K562 (cell line): ENCODE results near the gene FAM168B. TPM values are rescaled to one million over a fixed set of nuclear protein-coding genes. Genes with fewer than 3 reads are reported as not detected.
A peak's percentile ranks its signal among the peaks of the same experiment; 100 is the strongest.

Experiments
- ATAC-seq: fragments of 200-7000 bp; cut with Tn5 transposase; 3 replicates; pipeline ENCODE4 v1.9.1; 2020; ENCODE audit warnings: moderate library complexity
- BruUV-seq: library from RNA; stranded (reverse); fragments of 400-500 nt; replicated peaks from 2 replicates; lab custom pipeline; 2021; lab: Mats Ljungman, UMichigan
- CTCF ChIA-PET: fragments of 300-600 bp; formaldehyde crosslinking; extraction: SDS; loops from one replicate; lab custom pipeline; 2021; ENCODE audit warnings: low intra/inter-chr PET ratio; lab: Yijun Ruan, JAX
- POLR2A ChIA-PET: fragments of 300-600, 350-650 bp; sonication (Branson Sonifier 250); formaldehyde crosslinking; extraction: SDS; loops from one replicate; lab custom pipeline; 2021; ENCODE audit warnings: antibody characterized with exemption, inconsistent platforms; lab: Yijun Ruan, JAX
- DNase-seq, 4 experiments: peaks; one replicate each; pipeline versions ENCODE4 v3.0.0 to v3.0.0-alpha.2; 2011 to 2018; ENCODE audit warnings: low spot score in 3 of 4, mixed read lengths in 3 of 4; ENCODE audit errors: extremely low read depth in 1 of 4
- FAIRE-seq: peaks from 2 replicates; lab custom pipeline; 2011; peaks lifted over from hg19 to GRCh38; lab: Jason Lieb, UNC
- H2AFZ ChIP-seq: 2 replicates; pipeline ENCODE4 v1.6.0; 2011; ENCODE audit warnings: low read depth, low read length, control low read depth, inconsistent platforms
- H3K27ac ChIP-seq: fragments of 200-600 bp; 3 replicates; pipeline ENCODE4 v1.8.0; 2011; ENCODE audit warnings: low read depth, mild to moderate bottlenecking, control low read depth, inconsistent platforms, low read length, moderate library complexity, mixed read lengths; ENCODE audit errors: extremely low read depth
- H3K27me3 ChIP-seq, 2 experiments: fragments of 300-600 bp in 1 of 2; 2 replicates in 1 of 2; 3 replicates in 1 of 2; pipeline versions ENCODE4 v1.6.0 to v1.8.0; 2011; ENCODE audit warnings: inconsistent platforms in 2 of 2, low read length in 2 of 2, mild to moderate bottlenecking in 1 of 2, mixed read lengths in 1 of 2, moderate library complexity in 1 of 2; ENCODE audit not compliant: control insufficient read depth in 2 of 2, insufficient read depth in 2 of 2
- H3K36me3 ChIP-seq: fragments of 300-600 bp; 3 replicates; pipeline ENCODE4 v1.8.0; 2011; ENCODE audit warnings: mild to moderate bottlenecking, low read length, inconsistent platforms; ENCODE audit not compliant: control insufficient read depth, insufficient read depth
- H3K4me1 ChIP-seq, 2 experiments: fragments of 200-600 bp in 1 of 2; replicated peaks in 1 of 2; 2 replicates in 1 of 2; 3 replicates in 1 of 2; pipeline versions ENCODE4 v1.5.1 to v1.8.0; 2011; ENCODE audit warnings: inconsistent platforms in 2 of 2, low read length in 2 of 2, mild to moderate bottlenecking in 1 of 2, mixed read lengths in 1 of 2, moderate library complexity in 1 of 2; ENCODE audit not compliant: control insufficient read depth in 2 of 2, insufficient read depth in 2 of 2
- H3K4me2 ChIP-seq: 2 replicates; pipeline ENCODE4 v1.6.1; 2011; ENCODE audit warnings: low read length, control low read depth, inconsistent platforms, mixed read lengths; ENCODE audit not compliant: insufficient read depth
- H3K4me3 ChIP-seq: fragments of 200-600 bp; sonication (generic), shearing (Covaris generic); 2 replicates; pipeline ENCODE4 v1.5.1; 2016; ENCODE audit warnings: control low read depth, inconsistent platforms
- H3K79me2 ChIP-seq: fragments of 200-600 bp; 3 replicates; pipeline ENCODE4 v1.8.0; 2011; ENCODE audit warnings: low read length, inconsistent platforms; ENCODE audit not compliant: control insufficient read depth, insufficient read depth
- H3K9ac ChIP-seq, 2 experiments: 2 replicates each; pipeline versions ENCODE4 v1.6.0 to v1.6.1; 2011; ENCODE audit warnings: low read depth in 2 of 2, low read length in 2 of 2, control low read depth in 1 of 2, inconsistent platforms in 1 of 2, mild to moderate bottlenecking in 1 of 2, mixed read lengths in 1 of 2; ENCODE audit not compliant: insufficient read depth in 1 of 2
- H3K9me1 ChIP-seq: one replicate; pipeline ENCODE4 v1.6.0; 2011; ENCODE audit warnings: inconsistent platforms, mild to moderate bottlenecking, low read length, moderate library complexity; ENCODE audit not compliant: control insufficient read depth, insufficient read depth
- H3K9me3 ChIP-seq: replicated peaks from 2 replicates; pipeline ENCODE4 v1.5.1; 2011; ENCODE audit warnings: low read depth, low read length, inconsistent platforms; ENCODE audit not compliant: control insufficient read depth, insufficient read depth
- H4K20me1 ChIP-seq: replicated peaks from 2 replicates; pipeline ENCODE4 v1.6.1; 2011; ENCODE audit warnings: low read length, inconsistent platforms, mixed read lengths; ENCODE audit not compliant: control insufficient read depth, insufficient read depth
- CHD4 ChIP-seq: fragments of 200-600 bp; sonication (generic); IDR thresholded peaks from 3 replicates; pipeline ENCODE4 v1.6.1; 2012; ENCODE audit warnings: low read depth, mild to moderate bottlenecking, mixed read lengths, low read length, inconsistent platforms; ENCODE audit not compliant: insufficient read depth, insufficient replicate concordance, poor library complexity, severe bottlenecking
- CREM ChIP-seq: IDR thresholded peaks from 2 replicates; pipeline ENCODE4 v1.6.1; 2014; ENCODE audit warnings: antibody characterized with exemption, low read depth
- GTF2F1 ChIP-seq: IDR thresholded peaks from 2 replicates; pipeline ENCODE4 v1.6.1; 2011; ENCODE audit warnings: low read depth, low read length, improper control_type of control experiment
- KDM1A ChIP-seq, 2 experiments: fragments of 450-650 bp; IDR thresholded peaks; 2 replicates each; pipeline ENCODE4 v1.6.1; 2016; ENCODE audit warnings: mild to moderate bottlenecking in 2 of 2
- RBM25 ChIP-seq: fragments of 200-400 bp; formaldehyde crosslinking; IDR thresholded peaks from 2 replicates; pipeline ENCODE4 v1.6.1; 2018; ENCODE audit warnings: low read length, low read depth, moderate library complexity; ENCODE audit not compliant: severe bottlenecking
- STAT5A ChIP-seq: IDR thresholded peaks from 2 replicates; pipeline ENCODE4 v1.6.1; 2012; ENCODE audit warnings: low read length, inconsistent platforms, borderline replicate concordance
- TSC22D4 ChIP-seq: fragments of 450-650 bp; IDR thresholded peaks from 2 replicates; pipeline ENCODE4 v1.6.1; 2016; ENCODE audit warnings: missing genetic modification characterization, missing biosample characterization, control low read depth
- ZKSCAN1 ChIP-seq: fragments of 150-350 bp; IDR thresholded peaks from 2 replicates; pipeline ENCODE4 v1.6.1; 2016; ENCODE audit warnings: low read depth, low read length
- ZNF146 ChIP-seq: IDR thresholded peaks from one replicate; pipeline ENCODE4 v1.6.1; 2018; ENCODE audit warnings: missing compliant biosample characterization; ENCODE audit not compliant: unreplicated experiment
- WGBS: fragments of 100-300 bp; shearing (Covaris generic); methylation state at CpG from one replicate; pipeline ENCODE4 v1.1.6; 2016; ENCODE audit warnings: low coverage, mixed read lengths; ENCODE audit not compliant: insufficient coverage; ENCODE audit errors: missing lambda C conversion rate; 5-methylcytosine and 5-hydroxymethylcytosine counted together
- in situ Hi-C: fragments of 300-500 bp; cut with MboI; formaldehyde crosslinking; loops from 4 replicates; pipeline ENCODE4 v1.15.0; 2018; ENCODE audit warnings: inconsistent platforms, mixed read lengths
- intact Hi-C: fragments of 100-400 bp; cut with micrococcal nuclease; formaldehyde crosslinking; loops from 2 replicates; pipeline ENCODE4 v1.14.2; 2022
- polyA plus RNA-seq, 8 experiments: library from polyadenylated mRNA; depleted of rRNA in 4 of 8; stranded (reverse) in 5 of 8; unstranded in 3 of 8; fragments of >200 nt; fragmentation: Nextera tagmentation in 2 of 8; fragmentation: Illumina TruSeq in 1 of 8; extraction: Ambion mirVana in 2 of 8; extraction: Trizol in 1 of 8; gene quantifications; 2 replicates each; pipeline versions ENCODE4 v1.2.1 to v1.2.3, GENCODE V29; 2011 to 2014; ENCODE audit warnings: inconsistent platforms in 1 of 8, missing spikeins in 1 of 8
- total RNA-seq, 7 experiments: library from RNA; depleted of rRNA in 6 of 7; stranded (reverse); fragments of >200 nt in 6 of 7; fragmentation: Illumina TruSeq in 2 of 7; extraction: Trizol in 2 of 7; gene quantifications; 2 replicates each; pipeline versions ENCODE4 v1.2.1 to v1.2.3, GENCODE V29; 2011 to 2021; ENCODE audit warnings: low replicate concordance in 1 of 7
- TF ChIP-seq, protein P1 (sequence below): fragments of 200-800 bp; sonication (Bioruptor generic); IDR thresholded peaks from 2 replicates; pipeline ENCODE4 v1.6.1; 2016; ENCODE audit warnings: missing genetic modification characterization, missing compliant biosample characterization
- TF ChIP-seq, protein P2 (sequence below): sonication (generic); formaldehyde crosslinking; IDR thresholded peaks from 2 replicates; pipeline ENCODE4 v1.8.0; 2022; ENCODE audit warnings: mild to moderate bottlenecking, missing genetic modification reagents

FAM168B gene
- total and polyA plus RNA-seq, 9 of the 15 experiments (the other 6 are each of a cell fraction or from before 2014, with no cell fraction given), result 3.3 to 76.0 (median 46.1) TPM

DNA sequence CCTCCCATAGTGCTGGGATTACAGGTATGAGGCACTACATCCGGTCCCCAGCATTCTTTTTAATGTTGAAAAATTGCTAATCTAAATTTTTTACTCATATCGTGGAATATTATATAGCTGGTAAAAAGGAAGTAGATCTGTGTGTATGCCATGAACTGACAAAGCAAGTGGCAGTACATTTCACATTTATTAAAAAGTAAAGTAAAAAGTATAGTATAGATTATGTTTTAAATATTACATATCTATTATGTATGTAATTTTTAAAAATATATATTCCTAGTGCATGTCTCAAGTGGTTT lies 37.0 kb upstream of the FAM168B start:
- no peak overlapping the region for H2AFZ ChIP-seq
- intact Hi-C loops, result no loop called here
- BruUV-seq, result no TSS peak
- ChIA-PET CTCF (no interaction called here), POLR2A (no interaction called here)
- H3K79me2 ChIP-seq, result no peaks in the 10 kb centered on the region
- no peak overlapping the region for H3K4me3 ChIP-seq
- FAIRE-seq (no peak), ATAC-seq (no peak), DNase-seq (no peak)
- in situ Hi-C loops, result no loop called here
- H4K20me1 ChIP-seq, result no peaks in the 10 kb centered on the region
- 100% methylated on average over 2 of the region's 2 CpGs for WGBS
- no peak overlapping the region for H3K27ac ChIP-seq
- H3K4me2 ChIP-seq, result no peak overlapping the region
- H3K36me3 ChIP-seq, result peaks cover 85% of the 10 kb centered on the region
- H3K9me3 ChIP-seq, result no peaks in the 10 kb centered on the region
- no peak overlapping the region for H3K9ac ChIP-seq
- no peaks in the 10 kb centered on the region for H3K27me3 ChIP-seq
- peak; percentile 85 for TF ChIP-seq ZNF146 (CRISPR knock-in tag)
- peak; percentile 71 for TF ChIP-seq RBM25
- TF ChIP-seq KDM1A (IDR thresholded peaks at IDR 0.05), result no peak
- no peaks in the 10 kb centered on the region for H3K9me1 ChIP-seq
- no peaks in the 10 kb centered on the region for H3K4me1 ChIP-seq

DNA sequence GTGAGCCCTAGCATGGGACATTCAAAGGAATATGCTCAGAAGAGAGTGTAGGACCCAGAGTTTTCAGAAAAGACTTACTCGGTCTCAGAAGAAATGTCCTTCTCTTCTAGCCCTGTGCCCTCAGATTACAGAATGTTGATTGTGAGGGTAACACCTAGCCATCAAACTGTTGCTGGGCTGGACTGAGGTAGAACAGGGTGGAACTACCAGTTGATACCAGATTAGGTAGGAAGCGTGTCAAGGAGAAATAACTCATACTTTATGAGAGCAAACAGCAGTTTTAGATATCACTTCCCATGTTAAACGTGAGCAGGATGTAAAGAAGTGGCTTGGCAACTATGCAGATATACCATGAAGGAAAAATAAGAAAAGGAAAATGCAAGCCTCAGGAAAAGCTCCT lies 34.7 kb upstream of the FAM168B start:
- H3K4me1 ChIP-seq, result no peaks in the 10 kb centered on the region
- no peak for FAIRE-seq
- DNase-seq, result no peak
- 81% methylated on average over 3 of the region's 3 CpGs for WGBS
- in situ Hi-C loops (no loop called here), intact Hi-C loops (no loop called here)
- peaks cover 12% of the 10 kb centered on the region; the same call in 2 of the 3 replicates for H3K79me2 ChIP-seq
- peaks cover 5% of the 10 kb centered on the region for H3K9me1 ChIP-seq
- ChIA-PET CTCF (no interaction called here), POLR2A (no interaction called here)
- H3K4me3 ChIP-seq, result no peak overlapping the region
- H3K4me2 ChIP-seq, result no peak overlapping the region
- H3K36me3 ChIP-seq, result peaks cover 87% of the 10 kb centered on the region
- no peak overlapping the region for H3K9ac ChIP-seq
- BruUV-seq, result no TSS peak
- 0 out of 2 replicates have a peak, but pooled peaks cover 6% of the 10 kb centered on the region for H4K20me1 ChIP-seq
- no peak for ATAC-seq
- no peaks in the 10 kb centered on the region for H3K27me3 ChIP-seq
- H2AFZ ChIP-seq, result no peak overlapping the region
- no peaks in the 10 kb centered on the region for H3K9me3 ChIP-seq
- H3K27ac ChIP-seq, result no peak overlapping the region
- TF ChIP-seq, protein P1, sequence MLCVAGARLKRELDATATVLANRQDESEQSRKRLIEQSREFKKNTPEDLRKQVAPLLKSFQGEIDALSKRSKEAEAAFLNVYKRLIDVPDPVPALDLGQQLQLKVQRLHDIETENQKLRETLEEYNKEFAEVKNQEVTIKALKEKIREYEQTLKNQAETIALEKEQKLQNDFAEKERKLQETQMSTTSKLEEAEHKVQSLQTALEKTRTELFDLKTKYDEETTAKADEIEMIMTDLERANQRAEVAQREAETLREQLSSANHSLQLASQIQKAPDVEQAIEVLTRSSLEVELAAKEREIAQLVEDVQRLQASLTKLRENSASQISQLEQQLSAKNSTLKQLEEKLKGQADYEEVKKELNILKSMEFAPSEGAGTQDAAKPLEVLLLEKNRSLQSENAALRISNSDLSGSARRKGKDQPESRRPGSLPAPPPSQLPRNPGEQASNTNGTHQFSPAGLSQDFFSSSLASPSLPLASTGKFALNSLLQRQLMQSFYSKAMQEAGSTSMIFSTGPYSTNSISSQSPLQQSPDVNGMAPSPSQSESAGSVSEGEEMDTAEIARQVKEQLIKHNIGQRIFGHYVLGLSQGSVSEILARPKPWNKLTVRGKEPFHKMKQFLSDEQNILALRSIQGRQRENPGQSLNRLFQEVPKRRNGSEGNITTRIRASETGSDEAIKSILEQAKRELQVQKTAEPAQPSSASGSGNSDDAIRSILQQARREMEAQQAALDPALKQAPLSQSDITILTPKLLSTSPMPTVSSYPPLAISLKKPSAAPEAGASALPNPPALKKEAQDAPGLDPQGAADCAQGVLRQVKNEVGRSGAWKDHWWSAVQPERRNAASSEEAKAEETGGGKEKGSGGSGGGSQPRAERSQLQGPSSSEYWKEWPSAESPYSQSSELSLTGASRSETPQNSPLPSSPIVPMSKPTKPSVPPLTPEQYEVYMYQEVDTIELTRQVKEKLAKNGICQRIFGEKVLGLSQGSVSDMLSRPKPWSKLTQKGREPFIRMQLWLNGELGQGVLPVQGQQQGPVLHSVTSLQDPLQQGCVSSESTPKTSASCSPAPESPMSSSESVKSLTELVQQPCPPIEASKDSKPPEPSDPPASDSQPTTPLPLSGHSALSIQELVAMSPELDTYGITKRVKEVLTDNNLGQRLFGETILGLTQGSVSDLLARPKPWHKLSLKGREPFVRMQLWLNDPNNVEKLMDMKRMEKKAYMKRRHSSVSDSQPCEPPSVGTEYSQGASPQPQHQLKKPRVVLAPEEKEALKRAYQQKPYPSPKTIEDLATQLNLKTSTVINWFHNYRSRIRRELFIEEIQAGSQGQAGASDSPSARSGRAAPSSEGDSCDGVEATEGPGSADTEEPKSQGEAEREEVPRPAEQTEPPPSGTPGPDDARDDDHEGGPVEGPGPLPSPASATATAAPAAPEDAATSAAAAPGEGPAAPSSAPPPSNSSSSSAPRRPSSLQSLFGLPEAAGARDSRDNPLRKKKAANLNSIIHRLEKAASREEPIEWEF (CRISPR knock-in tag), result no peak
- no peak for TF ChIP-seq CREM
- no peak for TF ChIP-seq GTF2F1
- TF ChIP-seq STAT5A, result no peak
- TF ChIP-seq TSC22D4 (tag), result no peak
- TF ChIP-seq ZKSCAN1, result no peak
- no peak for TF ChIP-seq CHD4
- TF ChIP-seq, protein P2, sequence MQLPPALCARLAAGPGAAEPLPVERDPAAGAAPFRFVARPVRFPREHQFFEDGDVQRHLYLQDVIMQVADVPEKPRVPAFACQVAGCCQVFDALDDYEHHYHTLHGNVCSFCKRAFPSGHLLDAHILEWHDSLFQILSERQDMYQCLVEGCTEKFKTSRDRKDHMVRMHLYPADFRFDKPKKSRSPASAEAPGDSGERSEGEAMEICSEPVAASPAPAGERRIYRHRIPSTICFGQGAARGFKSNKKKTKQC (CRISPR knock-in tag), result no peak
